ENCODE data around the gene SEZ6. TPM values are rescaled to one million over a fixed set of nuclear protein-coding genes. Genes with fewer than 3 reads are reported as not detected.

Gene SEZ6
- total RNA-seq, 1 experiment from 2014 or later: not detected

GRCh38 chr17:28911411-28912045 is 94.3 kb downstream of the SEZ6 start:
- Mint-ChIP-seq H3K36me3 (ENCODE audit: insufficient read depth, unreplicated experiment) (peaks cover 85% of the 10 kb centered on the region), H3K4me1 (ENCODE audit: insufficient read depth, unreplicated experiment) (peaks cover 15% of the 10 kb centered on the region), H3K27ac (ENCODE audit: low read depth, unreplicated experiment) (no peak overlapping the region), H3K4me3 (ENCODE audit: unreplicated experiment) (no peak overlapping the region), H3K27me3 (ENCODE audit: insufficient read depth, unreplicated experiment) (no peaks in the 10 kb centered on the region), H3K9me3 (ENCODE audit: unreplicated experiment) (peaks cover 10% of the 10 kb centered on the region)
- intact Hi-C loops (cut with micrococcal nuclease): no loop called here
- no peak for DNase-seq (ENCODE audit: unreplicated experiment)
- POLR2A ChIA-PET: interaction anchor here (1.2 kb wide), 1 partner anchor 185 kb away, joined by 3 read pairs; no protein-coding TSS in a partner anchor
- CTCF ChIA-PET: interaction anchor here (0.6 to 1.8 kb wide), 5 partner anchors 8 to 148 kb away, joined by 3 to 8 read pairs (median 5); partner anchors contain the start of gene FLOT2
- BruUV-seq (replicated peaks): no TSS peak
- no peak for TF ChIP-seq CTCF (IDR thresholded peaks at IDR 0.05; ENCODE audit: unreplicated experiment)

GRCh38 chr17:28910534-28910933 is 95.3 kb downstream of the SEZ6 start:
- Mint-ChIP-seq H3K4me1 (ENCODE audit: insufficient read depth, unreplicated experiment) (peaks cover 15% of the 10 kb centered on the region), H3K27me3 (ENCODE audit: insufficient read depth, unreplicated experiment) (no peaks in the 10 kb centered on the region), H3K36me3 (ENCODE audit: insufficient read depth, unreplicated experiment) (peaks cover 81% of the 10 kb centered on the region), H3K4me3 (ENCODE audit: unreplicated experiment) (no peak overlapping the region), H3K27ac (ENCODE audit: low read depth, unreplicated experiment) (no peak overlapping the region), H3K9me3 (ENCODE audit: unreplicated experiment) (peaks cover 10% of the 10 kb centered on the region)
- BruUV-seq (replicated peaks): no TSS peak
- CTCF ChIA-PET: interaction anchor here (0.6 to 2.0 kb wide), 8 partner anchors 7 to 270 kb away, joined by 3 to 9 read pairs (median 4); partner anchors contain the start of genes FLOT2 and MYO18A
- POLR2A ChIA-PET: interaction anchor here (1.2 to 4.5 kb wide), 2 partner anchors 16 to 184 kb away, joined by 3 to 21 read pairs; no protein-coding TSS in a partner anchor
- intact Hi-C loops (cut with micrococcal nuclease): no loop called here
- no peak for DNase-seq (ENCODE audit: unreplicated experiment)
- no peak for TF ChIP-seq CTCF (IDR thresholded peaks at IDR 0.05; ENCODE audit: unreplicated experiment)

GRCh38 chr17:28908640-28909167 is 97.1 kb downstream of the SEZ6 start:
- Mint-ChIP-seq H3K27ac (ENCODE audit: low read depth, unreplicated experiment) (peak overlapping the region; percentile 75), H3K4me1 (ENCODE audit: insufficient read depth, unreplicated experiment) (peaks cover 17% of the 10 kb centered on the region), H3K27me3 (ENCODE audit: insufficient read depth, unreplicated experiment) (no peaks in the 10 kb centered on the region), H3K9me3 (ENCODE audit: unreplicated experiment) (no peaks in the 10 kb centered on the region), H3K36me3 (ENCODE audit: insufficient read depth, unreplicated experiment) (peaks cover 74% of the 10 kb centered on the region), H3K4me3 (ENCODE audit: unreplicated experiment) (no peak overlapping the region)
- intact Hi-C loops (cut with micrococcal nuclease): no loop called here
- BruUV-seq (replicated peaks): no TSS peak
- TF ChIP-seq CTCF (IDR thresholded peaks at IDR 0.05; ENCODE audit: unreplicated experiment): no peak
- CTCF ChIA-PET: interaction anchor here (1.1 to 2.5 kb wide), 8 partner anchors 8 to 208 kb away, joined by 3 to 17 read pairs (median 7); no protein-coding TSS in a partner anchor
- POLR2A ChIA-PET: interaction anchor here (0.7 to 4.5 kb wide), 13 partner anchors 11 to 189 kb away, joined by 3 to 21 read pairs (median 6); partner anchors contain the start of genes FLOT2, NEK8, PHF12 and RPL23A
- DNase-seq (ENCODE audit: unreplicated experiment): peak; percentile 68

- Mint-ChIP-seq H3K27me3 (ENCODE audit: insufficient read depth, unreplicated experiment) (no peaks in the 10 kb centered on the region), H3K4me3 (ENCODE audit: unreplicated experiment) (no peak overlapping the region), H3K36me3 (ENCODE audit: insufficient read depth, unreplicated experiment) (peaks cover 66% of the 10 kb centered on the region), H3K27ac (ENCODE audit: low read depth, unreplicated experiment) (peak overlapping the region; percentile 75), H3K4me1 (ENCODE audit: insufficient read depth, unreplicated experiment) (peaks cover 25% of the 10 kb centered on the region), H3K9me3 (ENCODE audit: unreplicated experiment) (no peaks in the 10 kb centered on the region)
- intact Hi-C loops (cut with micrococcal nuclease): no loop called here
- TF ChIP-seq CTCF (IDR thresholded peaks at IDR 0.05; ENCODE audit: unreplicated experiment): no peak
- no TSS peak for BruUV-seq (replicated peaks)
- POLR2A ChIA-PET: interaction anchor here (0.7 to 4.5 kb wide), 10 partner anchors 10 to 257 kb away, joined by 3 to 21 read pairs (median 7); partner anchors contain the start of genes FLOT2, NEK8 and PHF12
- no peak for DNase-seq (ENCODE audit: unreplicated experiment)
- CTCF ChIA-PET: interaction anchor here (1.1 to 2.5 kb wide), 6 partner anchors 9 to 209 kb away, joined by 3 to 17 read pairs (median 8); partner anchors contain the start of gene FLOT2
These were observed 97.9 kb downstream of the SEZ6 start for GRCh38 chr17:28907709-28908475.
